ENCODE results near the gene NTN1. TPM values are rescaled to one million over a fixed set of nuclear protein-coding genes. Genes with fewer than 3 reads are reported as not detected.

Gene NTN1
- total RNA-seq, 2 experiments from 2014 or later: not detected

DNA sequence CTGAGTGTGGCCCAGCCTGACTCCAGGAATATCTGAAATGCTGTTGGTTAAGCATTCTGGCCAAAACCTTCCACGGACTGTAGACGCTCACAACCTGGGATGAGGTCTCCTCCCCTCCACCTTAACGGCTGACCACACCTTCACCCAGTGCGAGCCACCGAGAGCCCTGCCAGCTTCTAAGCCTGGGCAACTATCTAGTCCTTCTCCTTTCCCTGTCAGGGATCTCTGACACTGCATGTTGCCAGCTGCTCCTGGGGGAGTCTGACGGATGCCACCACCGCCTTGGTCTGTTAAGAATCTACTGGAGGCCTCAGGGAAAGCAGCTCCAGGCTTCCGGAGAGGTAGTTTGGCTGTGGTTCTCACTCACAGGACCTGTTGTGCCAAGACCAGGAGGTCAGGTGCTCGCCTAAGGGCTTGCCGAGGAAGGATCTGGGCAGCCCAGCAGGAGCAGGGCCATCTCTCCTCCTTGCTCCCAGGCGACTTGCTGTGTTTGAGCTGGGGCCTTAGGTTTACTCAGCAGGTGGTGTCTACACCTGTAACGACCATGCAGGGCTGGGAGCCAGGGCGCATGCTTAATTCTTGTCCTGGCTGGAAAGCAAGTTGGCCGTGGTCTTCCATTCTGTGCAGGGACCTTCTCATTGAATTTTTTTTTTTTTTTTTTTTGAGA is 111.8 kb downstream of the NTN1 start:
- no peaks in the 10 kb centered on the region for H3K36me3 ChIP-seq (ENCODE audit: insufficient read depth, low read length)
- no peak overlapping the region for H3K4me3 ChIP-seq (ENCODE audit: low read depth, low read length, poor library complexity, severe bottlenecking)
- TF ChIP-seq, protein P1, sequence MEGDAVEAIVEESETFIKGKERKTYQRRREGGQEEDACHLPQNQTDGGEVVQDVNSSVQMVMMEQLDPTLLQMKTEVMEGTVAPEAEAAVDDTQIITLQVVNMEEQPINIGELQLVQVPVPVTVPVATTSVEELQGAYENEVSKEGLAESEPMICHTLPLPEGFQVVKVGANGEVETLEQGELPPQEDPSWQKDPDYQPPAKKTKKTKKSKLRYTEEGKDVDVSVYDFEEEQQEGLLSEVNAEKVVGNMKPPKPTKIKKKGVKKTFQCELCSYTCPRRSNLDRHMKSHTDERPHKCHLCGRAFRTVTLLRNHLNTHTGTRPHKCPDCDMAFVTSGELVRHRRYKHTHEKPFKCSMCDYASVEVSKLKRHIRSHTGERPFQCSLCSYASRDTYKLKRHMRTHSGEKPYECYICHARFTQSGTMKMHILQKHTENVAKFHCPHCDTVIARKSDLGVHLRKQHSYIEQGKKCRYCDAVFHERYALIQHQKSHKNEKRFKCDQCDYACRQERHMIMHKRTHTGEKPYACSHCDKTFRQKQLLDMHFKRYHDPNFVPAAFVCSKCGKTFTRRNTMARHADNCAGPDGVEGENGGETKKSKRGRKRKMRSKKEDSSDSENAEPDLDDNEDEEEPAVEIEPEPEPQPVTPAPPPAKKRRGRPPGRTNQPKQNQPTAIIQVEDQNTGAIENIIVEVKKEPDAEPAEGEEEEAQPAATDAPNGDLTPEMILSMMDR (conservative IDR thresholded peaks at IDR 0.05; ENCODE audit: low read length): no peak
- TF ChIP-seq EZH2phosphoT487 (IDR thresholded peaks at IDR 0.05; ENCODE audit: borderline replicate concordance, low read depth, low read length): no peak
- no peak overlapping the region for H3K4me2 ChIP-seq (ENCODE audit: low read length)
- no peaks in the 10 kb centered on the region for H4K20me1 ChIP-seq (ENCODE audit: insufficient read depth, low read length)
- no peak overlapping the region for H3K27ac ChIP-seq (ENCODE audit: low read depth, low read length, poor library complexity, severe bottlenecking)
- no peaks in the 10 kb centered on the region for H3K79me2 ChIP-seq (ENCODE audit: insufficient read depth, low read depth, low read length)
- POLR2A ChIA-PET: interaction anchor here (1.3 kb wide), 1 partner anchor 8 kb away, joined by 3 read pairs; no protein-coding TSS in a partner anchor
- no TSS peak for BruUV-seq (replicated peaks)
- H2AFZ ChIP-seq (ENCODE audit: low read length): no peak overlapping the region
- H3K9me3 ChIP-seq (ENCODE audit: low read length): no peaks in the 10 kb centered on the region
- intact Hi-C loops (cut with micrococcal nuclease; ENCODE audit: unreplicated experiment): no loop called here
- DNase-seq (ENCODE audit: low spot score): no peak
- no peaks in the 10 kb centered on the region for H3K4me1 ChIP-seq (ENCODE audit: insufficient read depth, low read length, poor library complexity, severe bottlenecking)
- no peaks in the 10 kb centered on the region for H3K9me2 ChIP-seq (ENCODE audit: insufficient read depth, low read length)
- CTCF ChIA-PET (ENCODE audit: unreplicated experiment): no interaction called here

DNA sequence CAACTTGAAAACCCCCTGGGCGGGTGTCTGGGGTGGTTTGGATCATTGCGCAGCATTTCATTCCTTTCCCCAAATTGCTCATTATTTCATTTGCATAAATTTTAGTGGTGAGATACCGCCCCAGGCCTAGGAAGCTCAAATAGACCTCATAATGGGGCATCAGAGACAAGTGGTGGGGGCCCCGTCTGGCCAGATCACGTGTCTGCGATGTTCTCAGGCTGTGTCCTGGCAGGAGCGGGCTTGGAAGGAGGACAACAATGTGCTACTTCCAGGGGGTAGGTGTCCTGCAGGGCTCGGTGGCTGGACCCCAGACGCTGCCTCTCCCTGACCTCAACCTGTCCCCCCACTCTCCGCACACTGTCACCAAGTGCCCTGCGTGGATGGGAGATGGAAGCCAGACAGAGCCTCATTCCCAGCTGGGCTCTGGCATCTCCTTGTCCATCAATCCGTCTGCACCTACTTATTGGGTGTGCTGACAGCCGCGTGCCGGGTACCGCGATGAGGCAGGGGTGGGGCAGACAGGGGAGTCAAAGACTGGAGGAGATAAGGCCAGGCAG is 116.9 kb downstream of the NTN1 start:
- no peak overlapping the region for H3K4me3 ChIP-seq (ENCODE audit: low read depth, low read length, poor library complexity, severe bottlenecking)
- H3K4me2 ChIP-seq (ENCODE audit: low read length): no peak overlapping the region
- DNase-seq (ENCODE audit: low spot score): no peak
- no peaks in the 10 kb centered on the region for H3K9me3 ChIP-seq (ENCODE audit: low read length)
- CTCF ChIA-PET (ENCODE audit: unreplicated experiment): no interaction called here
- no peaks in the 10 kb centered on the region for H4K20me1 ChIP-seq (ENCODE audit: insufficient read depth, low read length)
- POLR2A ChIA-PET: no interaction called here
- TF ChIP-seq, protein P1 (conservative IDR thresholded peaks at IDR 0.05; ENCODE audit: low read length): no peak
- no peak for TF ChIP-seq EZH2phosphoT487 (IDR thresholded peaks at IDR 0.05; ENCODE audit: borderline replicate concordance, low read depth, low read length)
- H3K79me2 ChIP-seq (ENCODE audit: insufficient read depth, low read depth, low read length): no peaks in the 10 kb centered on the region
- no peaks in the 10 kb centered on the region for H3K36me3 ChIP-seq (ENCODE audit: insufficient read depth, low read length)
- no peaks in the 10 kb centered on the region for H3K9me2 ChIP-seq (ENCODE audit: insufficient read depth, low read length)
- no peak overlapping the region for H2AFZ ChIP-seq (ENCODE audit: low read length)
- intact Hi-C loops (cut with micrococcal nuclease; ENCODE audit: unreplicated experiment): no loop called here
- H3K27ac ChIP-seq (ENCODE audit: low read depth, low read length, poor library complexity, severe bottlenecking): no peak overlapping the region
- no TSS peak for BruUV-seq (replicated peaks)
- no peaks in the 10 kb centered on the region for H3K4me1 ChIP-seq (ENCODE audit: insufficient read depth, low read length, poor library complexity, severe bottlenecking)

DNA sequence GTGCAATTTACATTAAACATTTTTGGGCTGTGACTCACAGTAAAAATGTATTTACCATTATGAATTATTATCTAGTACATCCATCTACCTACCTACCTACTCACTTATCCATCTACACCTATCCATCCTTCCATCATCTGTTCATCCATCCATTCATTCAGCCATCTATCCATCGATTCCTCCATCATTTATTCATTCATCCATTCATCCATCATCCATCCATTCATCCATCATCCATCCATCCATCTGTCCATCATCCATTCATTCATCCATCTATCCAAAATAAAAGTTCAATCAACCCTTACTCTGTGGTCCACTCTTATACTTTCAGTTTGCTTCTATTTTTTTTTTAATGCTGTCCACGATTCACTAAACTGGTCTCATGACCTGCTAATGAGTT is 118.4 kb downstream of the NTN1 start:
- TF ChIP-seq EZH2phosphoT487 (IDR thresholded peaks at IDR 0.05; ENCODE audit: borderline replicate concordance, low read depth, low read length): no peak
- TF ChIP-seq, protein P1 (conservative IDR thresholded peaks at IDR 0.05; ENCODE audit: low read length): no peak
- Histone ChIP-seq H3K4me3 (ENCODE audit: low read depth, low read length, poor library complexity, severe bottlenecking) (no peak overlapping the region), H3K4me1 (ENCODE audit: insufficient read depth, low read length, poor library complexity, severe bottlenecking) (no peaks in the 10 kb centered on the region), H3K27ac (ENCODE audit: low read depth, low read length, poor library complexity, severe bottlenecking) (no peak overlapping the region), H4K20me1 (ENCODE audit: insufficient read depth, low read length) (no peaks in the 10 kb centered on the region), H3K36me3 (ENCODE audit: insufficient read depth, low read length) (no peaks in the 10 kb centered on the region), H3K79me2 (ENCODE audit: insufficient read depth, low read depth, low read length) (no peaks in the 10 kb centered on the region), H3K9me3 (ENCODE audit: low read length) (no peaks in the 10 kb centered on the region), H3K4me2 (ENCODE audit: low read length) (no peak overlapping the region), H3K9me2 (ENCODE audit: insufficient read depth, low read length) (no peaks in the 10 kb centered on the region), H2AFZ (ENCODE audit: low read length) (no peak overlapping the region)
- no TSS peak for BruUV-seq (replicated peaks)
- ChIA-PET CTCF (ENCODE audit: unreplicated experiment) (no interaction called here), POLR2A (no interaction called here)
- no peak for DNase-seq (ENCODE audit: low spot score)
- intact Hi-C loops (cut with micrococcal nuclease; ENCODE audit: unreplicated experiment): no loop called here

Measured in OCI-LY7 (cell line).